Cardiac fibroblast (primary cell): ENCODE measurements around the gene ADRB1.

ENCODE experiments used
- DNase-seq, 2 donors: peaks; one replicate each; pipeline versions ENCODE4 v3.0.0 to v3.0.0-alpha.2; 2010; ENCODE audit warnings: low read depth in 2 of 2
- H3K4me3 ChIP-seq, 2 donors: replicated peaks in 1 of 2; 1 replicate in 1 of 2; 2 replicates in 1 of 2; pipeline ENCODE4 v1.5.1; 2011; ENCODE audit warnings: low read depth in 2 of 2, low read length in 2 of 2, mild to moderate bottlenecking in 2 of 2, moderate library complexity in 1 of 2
- CTCF ChIP-seq: IDR thresholded peaks from one replicate; pipeline ENCODE4 v1.5.1; 2011; ENCODE audit warnings: low read depth, mild to moderate bottlenecking, low read length, inconsistent platforms

ADRB1 gene

GRCh38 chr10:114073395-114074186 is 29.9 kb downstream of the ADRB1 start:
- no peak overlapping the region for H3K4me3 ChIP-seq
- TF ChIP-seq CTCF: no peak
- no peak for DNase-seq

- H3K4me3 ChIP-seq: no peak overlapping the region
- no peak for DNase-seq
- no peak for TF ChIP-seq CTCF
Measured at GRCh38 chr10:114075093-114075492, 31.4 kb downstream of the ADRB1 start.

- no peak for DNase-seq
- TF ChIP-seq CTCF: no peak
- H3K4me3 ChIP-seq: no peak overlapping the region
Measured at GRCh38 chr10:114077347-114077746, 33.7 kb downstream of the ADRB1 start.

GRCh38 chr10:114077815-114078219 is 34.2 kb downstream of the ADRB1 start:
- no peak for DNase-seq
- no peak for TF ChIP-seq CTCF

GRCh38 chr10:114078346-114078745 is 34.7 kb downstream of the ADRB1 start:
- H3K4me3 ChIP-seq: no peak overlapping the region
- no peak for DNase-seq
- no peak for TF ChIP-seq CTCF

More at GRCh38 chr10:114077815-114078219, 34.2 kb downstream of the ADRB1 start:
- H3K4me3 ChIP-seq: no peak overlapping the region

GRCh38 chr10:114079421-114079820 is 35.8 kb downstream of the ADRB1 start:
- no peak for TF ChIP-seq CTCF
- no peak overlapping the region for H3K4me3 ChIP-seq
- DNase-seq: no peak
